ENCODE results near the gene EEF2. TPM values are rescaled to one million over a fixed set of nuclear protein-coding genes. Genes with fewer than 3 reads are reported as not detected.
"Not testable (repeated sequence)": the region's sequence is repeated elsewhere in the genome, so short reads cannot be mapped to it uniquely, and the experiment has no call there.

EEF2 gene
- total RNA-seq, 1 donor from 2014 or later, result 2,663 TPM

DNA sequence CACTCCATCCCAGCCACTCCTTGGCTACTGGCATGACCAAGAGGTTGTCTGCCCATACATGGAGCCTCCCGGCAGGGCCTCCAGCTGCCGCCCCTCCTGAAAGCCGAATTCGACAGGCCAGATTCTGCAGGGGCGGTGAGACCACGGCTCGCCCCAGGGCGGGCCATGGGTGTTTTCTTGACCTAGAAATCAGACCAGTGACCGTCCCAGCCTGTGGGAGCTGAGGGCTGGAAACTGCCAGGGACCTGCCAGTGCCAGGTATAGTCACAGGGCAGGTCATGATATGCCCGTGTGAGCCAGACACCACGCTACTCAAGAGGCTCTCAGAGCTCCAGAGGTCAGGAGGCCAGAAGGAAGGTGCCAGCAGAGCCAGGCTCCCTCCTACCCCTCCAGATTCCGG lies 31.2 kb downstream of the EEF2 start:
- Mint-ChIP-seq H3K9me3 (no peaks in the 10 kb centered on the region), H3K4me3 (no peak overlapping the region), H3K4me1 (no peaks in the 10 kb centered on the region), H3K27me3 (ENCODE audit: low read depth) (no peaks in the 10 kb centered on the region), H3K36me3 (ENCODE audit: low read depth) (no peaks in the 10 kb centered on the region), H3K27ac (ENCODE audit: unreplicated experiment) (no peak overlapping the region)
- DNase-seq (ENCODE audit: low read depth, low spot score), result no peak
- TF ChIP-seq, protein P1, sequence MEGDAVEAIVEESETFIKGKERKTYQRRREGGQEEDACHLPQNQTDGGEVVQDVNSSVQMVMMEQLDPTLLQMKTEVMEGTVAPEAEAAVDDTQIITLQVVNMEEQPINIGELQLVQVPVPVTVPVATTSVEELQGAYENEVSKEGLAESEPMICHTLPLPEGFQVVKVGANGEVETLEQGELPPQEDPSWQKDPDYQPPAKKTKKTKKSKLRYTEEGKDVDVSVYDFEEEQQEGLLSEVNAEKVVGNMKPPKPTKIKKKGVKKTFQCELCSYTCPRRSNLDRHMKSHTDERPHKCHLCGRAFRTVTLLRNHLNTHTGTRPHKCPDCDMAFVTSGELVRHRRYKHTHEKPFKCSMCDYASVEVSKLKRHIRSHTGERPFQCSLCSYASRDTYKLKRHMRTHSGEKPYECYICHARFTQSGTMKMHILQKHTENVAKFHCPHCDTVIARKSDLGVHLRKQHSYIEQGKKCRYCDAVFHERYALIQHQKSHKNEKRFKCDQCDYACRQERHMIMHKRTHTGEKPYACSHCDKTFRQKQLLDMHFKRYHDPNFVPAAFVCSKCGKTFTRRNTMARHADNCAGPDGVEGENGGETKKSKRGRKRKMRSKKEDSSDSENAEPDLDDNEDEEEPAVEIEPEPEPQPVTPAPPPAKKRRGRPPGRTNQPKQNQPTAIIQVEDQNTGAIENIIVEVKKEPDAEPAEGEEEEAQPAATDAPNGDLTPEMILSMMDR (conservative IDR thresholded peaks at IDR 0.05), result no peak

DNA sequence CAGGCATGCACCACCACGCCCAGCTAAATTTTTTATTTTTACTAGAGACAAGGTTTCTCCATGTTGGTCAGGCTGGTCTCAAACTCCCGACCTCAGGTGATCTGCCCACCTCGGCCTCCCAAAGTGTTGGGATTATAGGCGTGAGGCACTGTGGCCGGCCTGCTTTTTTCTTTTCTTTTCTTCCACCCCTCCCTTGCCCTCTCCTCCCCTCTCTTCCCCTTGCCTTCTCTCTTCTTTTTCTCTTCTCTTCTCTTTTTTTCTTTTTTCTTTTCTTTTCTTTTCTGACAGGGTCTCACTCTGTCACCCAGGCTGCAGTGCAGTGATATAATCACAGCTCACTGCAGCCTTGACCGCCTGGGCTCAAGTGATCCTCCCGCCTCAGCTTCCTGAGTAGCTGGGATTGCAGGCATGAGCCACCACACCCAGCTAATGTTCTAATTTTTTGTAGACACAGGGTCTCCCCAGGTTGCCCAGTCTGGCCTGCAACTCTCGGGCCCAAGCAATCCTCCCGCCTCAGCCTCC lies 32.4 kb downstream of the EEF2 start:
- H3K4me3 Mint-ChIP-seq; H3K36me3 Mint-ChIP-seq (ENCODE audit: low read depth); H3K27ac Mint-ChIP-seq (ENCODE audit: unreplicated experiment); DNase-seq (ENCODE audit: low read depth, low spot score); H3K9me3 Mint-ChIP-seq; H3K4me1 Mint-ChIP-seq; H3K27me3 Mint-ChIP-seq (ENCODE audit: low read depth): not testable (repeated sequence)

DNA sequence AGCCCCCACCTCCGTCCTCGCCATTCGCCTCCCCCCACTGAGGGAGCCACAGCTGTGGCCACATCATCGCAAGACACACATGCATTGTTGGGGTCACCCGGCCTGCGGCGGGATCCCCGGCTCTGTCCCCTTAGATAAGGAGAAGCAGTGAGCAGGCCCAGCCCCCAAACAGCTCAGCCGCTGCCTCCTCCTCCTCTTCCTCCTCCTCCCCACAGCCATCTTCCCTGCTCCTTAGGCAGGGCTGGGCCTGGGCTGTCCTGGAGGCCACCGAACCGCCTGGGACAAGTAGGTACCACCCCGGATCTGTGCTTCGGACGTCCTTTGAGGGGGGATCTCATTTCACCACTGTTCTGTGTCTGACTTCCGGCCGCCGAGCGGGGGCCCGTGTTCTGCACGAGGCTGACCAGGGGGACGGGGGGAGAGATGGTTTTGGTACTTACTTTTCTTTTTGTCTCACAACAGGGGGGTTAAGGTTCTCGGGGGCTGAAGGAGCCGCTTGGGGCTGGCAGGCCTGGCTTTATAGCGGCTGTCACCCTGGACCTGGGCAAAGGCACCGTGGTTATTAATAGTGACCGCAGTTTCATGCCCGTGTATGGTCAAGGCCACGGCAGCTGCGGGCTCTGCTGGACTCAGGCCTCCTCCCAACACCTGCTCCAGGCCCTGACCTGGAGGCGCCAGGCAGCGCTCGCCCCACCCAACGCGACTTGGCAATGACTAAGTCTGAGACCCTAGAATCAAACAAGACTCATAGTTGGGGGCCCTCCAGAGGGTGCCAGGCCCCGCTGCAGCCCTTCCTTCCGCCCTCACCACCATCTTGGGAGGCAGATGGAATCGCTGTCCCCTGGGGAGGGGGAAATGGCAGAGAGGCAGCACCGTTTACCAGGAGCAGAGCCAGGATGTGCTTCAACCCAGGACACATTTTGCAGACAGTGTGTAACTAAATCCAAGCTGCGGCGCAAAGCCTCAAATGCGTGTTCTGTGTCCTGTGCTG lies 34.1 kb downstream of the EEF2 start:
- H3K36me3 Mint-ChIP-seq (ENCODE audit: low read depth), result no peaks in the 10 kb centered on the region
- H3K27me3 Mint-ChIP-seq (ENCODE audit: low read depth), result no peaks in the 10 kb centered on the region
- H3K4me3 Mint-ChIP-seq, result no peak overlapping the region
- TF ChIP-seq, protein P1 (conservative IDR thresholded peaks at IDR 0.05), result no peak
- no peak for DNase-seq (ENCODE audit: low read depth, low spot score)
- no peaks in the 10 kb centered on the region for H3K4me1 Mint-ChIP-seq
- no peak overlapping the region for H3K27ac Mint-ChIP-seq (ENCODE audit: unreplicated experiment)
- H3K9me3 Mint-ChIP-seq, result no peaks in the 10 kb centered on the region

DNA sequence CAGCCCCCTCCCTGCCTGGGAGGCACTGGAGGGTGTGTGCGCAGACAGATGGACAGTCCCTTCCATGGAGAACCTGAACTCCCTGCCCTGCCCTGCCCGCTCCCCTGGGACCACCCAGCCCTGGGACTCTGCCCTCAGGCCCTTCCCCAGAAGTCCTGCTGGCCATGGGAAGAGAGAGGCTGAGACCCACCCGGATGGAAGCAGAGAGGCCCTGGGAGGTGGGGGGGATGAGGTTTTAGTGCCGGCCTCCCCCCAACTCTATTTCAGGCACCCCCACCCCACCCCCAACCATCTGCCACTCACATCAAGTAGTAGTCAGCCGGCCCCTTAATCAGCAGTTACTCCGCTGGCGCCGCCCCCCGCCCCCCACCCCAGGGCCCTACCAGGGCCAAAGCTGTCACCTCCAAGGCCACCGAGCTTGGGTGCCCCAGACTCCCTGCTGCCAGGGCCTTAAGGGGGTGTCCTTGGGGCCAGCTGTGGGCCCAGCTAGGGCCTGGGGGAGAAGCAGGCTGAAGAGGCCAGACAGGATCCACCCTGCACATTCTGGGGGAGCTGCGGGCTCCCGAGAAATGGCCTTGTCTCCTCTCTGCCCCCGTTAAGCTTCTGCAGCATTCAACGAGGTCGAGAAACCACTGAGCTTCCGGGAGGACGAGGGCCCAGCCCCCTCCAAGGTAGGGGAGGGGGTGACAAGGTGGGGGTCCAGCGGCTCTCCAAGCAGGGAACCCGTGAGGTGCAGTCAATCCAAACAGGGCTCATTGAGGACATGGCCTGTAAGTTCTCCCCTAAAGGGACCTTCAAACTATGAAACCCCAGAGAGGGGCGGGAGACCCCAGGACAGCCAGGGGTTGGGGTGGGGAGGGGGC lies 35.0 kb downstream of the EEF2 start:
- TF ChIP-seq, protein P1 (conservative IDR thresholded peaks at IDR 0.05), result no peak
- no peaks in the 10 kb centered on the region for H3K27me3 Mint-ChIP-seq (ENCODE audit: low read depth)
- H3K4me3 Mint-ChIP-seq, result no peak overlapping the region
- no peak for DNase-seq (ENCODE audit: low read depth, low spot score)
- H3K9me3 Mint-ChIP-seq, result no peaks in the 10 kb centered on the region
- H3K36me3 Mint-ChIP-seq (ENCODE audit: low read depth), result no peaks in the 10 kb centered on the region
- no peak overlapping the region for H3K27ac Mint-ChIP-seq (ENCODE audit: unreplicated experiment)
- H3K4me1 Mint-ChIP-seq, result no peaks in the 10 kb centered on the region

DNA sequence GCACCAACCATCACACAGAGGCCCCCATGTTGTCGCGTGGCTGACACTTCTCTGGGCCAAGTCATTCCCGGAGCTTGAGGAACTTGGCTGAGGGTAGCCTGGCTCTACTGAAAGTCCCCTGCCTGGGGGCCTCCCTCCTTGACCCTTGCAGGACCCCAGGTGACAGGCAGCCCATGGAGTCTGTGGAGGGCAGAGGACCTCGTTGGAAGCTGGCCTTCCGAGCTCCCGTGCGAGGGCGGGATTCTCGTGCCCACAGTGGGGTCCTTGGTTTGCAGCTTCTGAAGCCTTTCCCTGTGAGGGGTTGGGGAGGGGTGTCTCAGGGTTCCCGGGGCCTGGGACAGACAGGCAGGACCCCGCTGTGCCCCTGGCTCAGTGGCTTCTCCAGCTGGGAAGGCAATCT lies 36.0 kb downstream of the EEF2 start:
- Mint-ChIP-seq H3K36me3 (ENCODE audit: low read depth) (no peaks in the 10 kb centered on the region), H3K4me1 (no peaks in the 10 kb centered on the region), H3K4me3 (no peak overlapping the region), H3K9me3 (no peaks in the 10 kb centered on the region), H3K27me3 (ENCODE audit: low read depth) (no peaks in the 10 kb centered on the region), H3K27ac (ENCODE audit: unreplicated experiment) (no peak overlapping the region)
- TF ChIP-seq, protein P1 (conservative IDR thresholded peaks at IDR 0.05), result no peak
- no peak for DNase-seq (ENCODE audit: low read depth, low spot score)

DNA sequence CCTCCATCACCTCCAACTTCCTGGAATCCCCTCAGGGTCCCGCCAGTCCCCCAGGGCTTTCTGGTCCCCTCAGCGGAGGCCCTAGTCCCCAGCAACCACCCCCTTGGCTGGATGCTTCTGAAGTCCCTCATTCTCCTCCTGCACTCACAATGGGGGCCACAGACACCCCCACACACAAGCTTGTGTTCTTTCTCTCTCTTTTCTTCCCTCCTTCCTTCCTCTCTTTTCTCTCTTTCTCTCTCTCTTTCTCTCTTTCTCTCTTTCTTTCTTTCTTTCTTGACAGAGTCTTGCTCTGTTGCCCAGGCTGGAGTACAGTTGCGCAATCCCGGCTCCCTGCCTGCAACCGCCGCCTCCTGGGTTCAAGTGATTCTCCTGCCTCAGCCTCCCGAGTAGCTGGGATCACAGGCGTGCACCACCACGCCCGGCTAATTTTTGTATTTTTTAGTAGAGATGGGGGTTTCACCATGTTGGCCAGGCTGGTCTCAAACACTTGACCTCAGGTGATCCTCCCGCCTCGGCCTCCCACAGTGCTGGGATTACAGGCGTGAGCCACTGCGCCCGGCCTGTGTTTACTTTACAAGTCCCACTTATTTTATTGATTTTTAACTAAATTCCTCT lies 37.8 kb downstream of the EEF2 start:
- not testable (repeated sequence) for H3K4me1 Mint-ChIP-seq; H3K36me3 Mint-ChIP-seq (ENCODE audit: low read depth); H3K27ac Mint-ChIP-seq (ENCODE audit: unreplicated experiment); H3K27me3 Mint-ChIP-seq (ENCODE audit: low read depth); H3K9me3 Mint-ChIP-seq; DNase-seq (ENCODE audit: low read depth, low spot score); H3K4me3 Mint-ChIP-seq
